GM20431 (cell line): Measurements from ENCODE around the gene NOLC1.

Experiments used
- in situ Hi-C: fragments of 300-500 bp; cut with MseI, MboI; formaldehyde crosslinking; loops from one replicate; pipeline ENCODE4 v1.15.0; 2020; ENCODE audit warnings: low sequenced_read_pairs; ENCODE audit not compliant: unreplicated experiment

NOLC1 gene

DNA sequence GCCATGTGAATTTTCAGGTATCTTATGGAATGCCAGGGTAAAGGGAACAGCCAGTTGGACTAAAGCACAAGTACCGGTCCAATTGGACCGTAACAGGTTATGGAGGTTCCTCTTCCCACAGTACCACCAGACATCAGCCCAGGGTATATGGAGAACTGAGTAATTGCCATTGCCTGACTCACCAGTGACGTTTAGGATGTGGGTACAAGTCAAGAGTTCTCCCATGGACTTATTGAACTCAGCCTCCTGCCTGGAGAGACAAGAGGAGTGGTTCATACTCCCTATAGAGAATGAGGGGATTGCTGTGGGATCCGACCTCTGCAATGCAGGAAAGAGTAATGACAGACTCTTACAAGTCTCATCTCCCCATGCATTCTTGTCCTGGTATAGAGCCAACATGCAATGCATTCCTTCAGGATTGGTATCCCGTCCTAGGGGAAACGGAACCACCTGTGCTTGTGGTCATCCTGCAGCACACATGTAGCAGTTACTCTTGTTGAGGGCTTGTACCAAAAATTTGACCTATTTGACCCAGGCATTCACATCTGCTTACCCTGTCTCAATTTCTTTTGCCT lies 43.2 kb downstream of the NOLC1 start:
- in situ Hi-C loops, result no loop called here

GRCh38 chr10:102196893-102197292 lies 44.7 kb downstream of the NOLC1 start:
- in situ Hi-C loops, result no loop called here

DNA sequence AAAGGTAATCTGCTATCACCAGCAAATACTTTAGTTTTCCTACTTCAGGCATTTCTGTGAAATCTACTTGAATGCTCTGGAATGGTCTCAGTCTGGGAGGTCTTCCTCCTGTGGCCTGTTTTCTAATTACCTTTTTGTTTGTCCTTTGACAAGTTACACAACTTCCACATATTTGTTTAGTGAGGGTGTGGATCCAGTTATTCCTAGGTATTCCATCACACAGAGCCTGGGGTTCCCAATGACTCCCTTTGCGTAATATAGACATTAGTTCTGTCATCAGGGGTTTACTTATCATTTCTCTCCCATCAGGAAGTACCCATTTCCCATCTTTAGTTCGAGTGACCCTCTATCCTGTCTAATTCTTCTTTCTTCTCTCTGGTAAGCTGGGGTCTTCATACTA lies 45.8 kb downstream of the NOLC1 start:
- in situ Hi-C loops, result no loop called here

DNA sequence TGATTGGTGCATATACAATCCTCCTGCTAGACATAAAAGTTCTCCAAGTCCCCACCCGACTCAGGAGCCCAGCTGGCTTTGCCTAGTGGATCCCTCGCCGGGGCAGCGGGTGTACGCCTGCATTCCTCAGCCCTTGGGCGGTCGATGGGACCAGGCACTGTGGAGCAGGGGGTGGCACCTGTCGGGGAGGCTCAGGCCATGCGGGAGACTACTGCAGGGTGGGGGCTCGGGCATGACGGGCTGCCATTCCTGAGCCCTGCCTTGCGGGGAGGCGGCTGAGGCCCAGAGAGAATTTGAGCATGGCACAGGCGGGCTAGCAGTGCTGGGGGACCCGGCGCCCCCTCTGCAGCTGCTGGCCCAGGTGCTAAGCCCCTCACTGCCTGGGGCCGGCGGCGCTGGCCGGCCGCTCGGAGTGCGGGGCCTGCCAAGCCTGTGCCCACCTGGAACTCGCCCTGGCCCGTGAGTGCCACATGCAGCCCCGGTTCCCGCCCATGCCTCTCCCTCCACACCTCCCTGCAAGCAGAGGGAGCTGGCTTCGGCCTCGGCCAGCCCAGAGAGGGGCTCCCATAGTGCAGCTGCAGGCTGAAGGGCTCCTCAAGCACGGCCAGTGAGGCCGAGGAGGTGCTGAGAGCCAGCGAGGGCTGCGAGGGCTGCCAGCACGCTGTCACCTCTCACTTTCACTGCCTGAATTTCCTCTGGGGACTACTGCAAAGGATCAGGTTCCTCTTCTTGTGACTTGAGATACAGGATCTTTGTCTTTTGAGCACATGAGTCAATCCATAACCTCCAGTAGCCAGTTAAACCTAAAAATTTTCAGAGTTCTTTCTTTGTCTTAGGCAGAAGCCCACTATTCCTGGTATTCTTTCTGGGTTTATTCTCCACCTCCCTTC lies 48.8 kb downstream of the NOLC1 start:
- in situ Hi-C loops, result no loop called here

DNA sequence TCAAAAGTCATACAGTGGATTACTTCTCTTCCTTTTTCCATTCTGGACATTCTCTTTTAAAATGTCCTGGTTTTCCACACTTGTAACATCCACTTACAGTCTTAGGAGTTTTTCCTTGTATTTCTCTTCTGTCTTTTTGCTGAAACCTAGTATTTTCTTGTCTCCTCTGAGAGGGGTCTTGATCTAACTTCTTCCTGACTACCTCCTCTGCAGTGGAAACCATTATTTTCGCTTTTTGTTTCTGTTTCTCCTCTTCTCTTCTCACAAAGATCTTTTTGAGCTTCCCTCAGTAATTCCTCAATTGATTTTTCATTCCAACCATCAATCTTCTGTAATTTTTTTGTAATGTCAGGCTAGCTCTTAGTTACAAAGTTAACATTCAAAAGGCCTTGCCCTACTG lies 50.2 kb downstream of the NOLC1 start:
- in situ Hi-C loops, result no loop called here

- in situ Hi-C loops, result no loop called here
These were observed 56.3 kb downstream of the NOLC1 start for GRCh38 chr10:102208311-102209035.

DNA sequence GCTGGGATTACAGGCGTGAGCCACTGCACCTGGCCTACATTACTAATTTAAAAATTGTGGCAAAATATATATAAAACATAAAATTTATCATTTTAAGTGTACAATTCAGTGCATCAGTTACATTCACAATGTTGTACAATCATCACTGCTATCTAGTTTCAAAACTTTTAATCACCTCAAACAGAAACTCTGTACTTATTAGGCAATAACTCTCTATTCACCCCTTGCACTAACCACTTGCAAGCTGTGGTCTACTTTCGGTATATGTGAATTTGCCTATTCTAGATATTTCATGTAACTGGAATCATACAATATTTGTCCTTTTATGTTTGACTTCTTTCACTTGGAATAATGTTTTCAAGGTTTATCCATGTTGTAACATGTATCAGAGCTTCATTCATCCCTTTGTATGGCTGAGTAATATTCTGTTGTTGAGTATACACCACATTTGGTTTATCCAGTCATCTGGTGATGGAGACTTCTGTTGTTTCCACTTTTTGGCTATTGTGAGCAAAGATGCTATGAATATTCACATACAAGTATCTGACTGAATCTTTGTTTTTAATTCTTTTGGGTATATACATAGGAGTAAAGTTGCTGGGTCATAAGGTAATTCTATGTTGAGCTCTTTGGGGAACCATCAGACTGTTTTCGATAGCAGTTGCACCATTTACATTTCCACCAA lies 59.6 kb downstream of the NOLC1 start:
- in situ Hi-C loops, result no loop called here
